Uterus (tissue), 4 donors: Measurements from ENCODE around the gene NMT1. TPM values are rescaled to one million over a fixed set of nuclear protein-coding genes. Genes with fewer than 3 reads are reported as not detected.
A peak's percentile ranks its signal among the peaks of the same experiment; 100 is the strongest.

Experiments used
- DNase-seq, 2 donors: peaks; one replicate each; pipeline ENCODE4 v3.0.0-alpha.2; 2019 to 2020
- H3K27ac ChIP-seq, 2 donors: fragments of 200-600 bp; sonication (generic); 1 replicate in 1 of 2; 2 replicates in 1 of 2; pipeline ENCODE4 v1.5.1; 2016 to 2018
- H3K27me3 ChIP-seq, 2 donors: fragments of 200-600 bp; sonication (generic); one replicate each; pipeline ENCODE4 v1.5.1; 2018 to 2019; ENCODE audit warnings: control low read depth in 1 of 2
- H3K36me3 ChIP-seq, 2 donors: fragments of 200-600 bp; sonication (generic); one replicate each; pipeline ENCODE4 v1.5.1; 2019; ENCODE audit warnings: control low read depth in 1 of 2
- H3K4me1 ChIP-seq, 2 donors: fragments of 200-600 bp; sonication (generic); one replicate each; pipeline ENCODE4 v1.5.1; 2018 to 2019; ENCODE audit warnings: control low read depth in 1 of 2
- H3K4me3 ChIP-seq, 2 donors: fragments of 200-600 bp; sonication (generic); 1 replicate in 1 of 2; 2 replicates in 1 of 2; pipeline ENCODE4 v1.5.1; 2018 to 2019; ENCODE audit warnings: mild to moderate bottlenecking in 1 of 2
- H3K9me3 ChIP-seq, 2 donors: fragments of 200-600 bp; sonication (generic); one replicate each; pipeline ENCODE4 v1.5.1; 2019; ENCODE audit warnings: control low read depth in 1 of 2
- CTCF ChIP-seq, 4 experiments: fragments of 200-600 bp in 2 of 4; fragments of 450-650 bp in 2 of 4; sonication (generic) in 2 of 4; IDR thresholded peaks; one replicate each; pipeline ENCODE4 v1.5.1; 2016 to 2019; ENCODE audit warnings: antibody characterized with exemption in 4 of 4, mild to moderate bottlenecking in 2 of 4, moderate library complexity in 1 of 4
- POLR2A ChIP-seq, 2 donors: fragments of 450-650 bp; IDR thresholded peaks; one replicate each; pipeline ENCODE4 v1.6.1; 2016; ENCODE audit warnings: antibody characterized with exemption in 2 of 2, mild to moderate bottlenecking in 1 of 2, moderate library complexity in 1 of 2
- intact Hi-C: fragments of 100-400 bp; cut with DNase I; formaldehyde crosslinking; loops from one replicate; pipeline ENCODE4 v1.15.1; 2023; ENCODE audit warnings: low total_unique reads
- total RNA-seq, 4 donors: library from RNA; depleted of rRNA in 3 of 4; stranded (reverse); fragments of >200 nt in 3 of 4; gene quantifications; one replicate each; pipeline versions ENCODE4 v1.1.0 to v1.2.4, GENCODE V29; 2014 to 2023
- donor health status: DM: yes; HTN: yes; CAD: no.

The NMT1 gene
- total RNA-seq, 4 donors from 2014 or later, result 25.6 to 115 (median 72.3) TPM

- Histone ChIP-seq H3K9me3 (no peaks in the 10 kb centered on the region), H3K36me3 (no peaks in the 10 kb centered on the region)
- intact Hi-C loops, result no loop called here
Measured at GRCh38 chr17:45073414-45074070, 12.4 kb downstream of the NMT1 start.

DNA sequence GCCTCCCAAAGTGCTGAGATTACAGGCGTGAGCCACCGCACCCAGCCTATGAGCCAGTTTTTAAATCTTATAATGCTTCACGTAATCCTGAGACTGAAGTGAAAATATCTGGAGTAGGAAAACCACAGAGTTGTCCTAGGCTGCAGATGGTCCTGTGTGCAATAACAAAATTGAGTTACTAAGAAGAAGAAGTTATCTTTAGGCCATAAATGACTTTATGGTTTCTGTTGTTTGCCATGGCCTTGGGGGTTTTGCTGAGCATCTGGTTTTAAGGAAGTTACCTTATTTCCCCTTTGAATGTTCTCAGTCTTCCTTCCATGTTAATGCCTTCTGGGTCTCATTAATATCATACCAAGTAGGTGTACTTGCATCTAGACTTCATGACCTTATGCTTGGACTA lies 16.5 kb downstream of the NMT1 start:
- TF ChIP-seq CTCF (IDR thresholded peaks at IDR 0.05) (no peak), POLR2A (IDR thresholded peaks at IDR 0.05) (no peak)
- no peak overlapping the region for H3K27ac ChIP-seq
- intact Hi-C loops, result no loop called here
- no peaks in the 10 kb centered on the region for H3K27me3 ChIP-seq
- no peaks in the 10 kb centered on the region for H3K36me3 ChIP-seq
- peaks cover 0 to 6% of the 10 kb centered on the region in 2 donors for H3K4me1 ChIP-seq
- H3K4me3 ChIP-seq, result no peak overlapping the region
- no peaks in the 10 kb centered on the region for H3K9me3 ChIP-seq
- no peak for DNase-seq

More at GRCh38 chr17:45073414-45074070, 12.4 kb downstream of the NMT1 start:
- no peak for TF ChIP-seq CTCF (IDR thresholded peaks at IDR 0.05)
- no peak for TF ChIP-seq POLR2A (IDR thresholded peaks at IDR 0.05)
- DNase-seq, result peak; percentile 41 to 48
- H3K27ac ChIP-seq, result peak overlapping the region; percentile 29 to 32
- H3K27me3 ChIP-seq, result no peaks in the 10 kb centered on the region
- peaks cover 0 to 6% of the 10 kb centered on the region in 2 donors for H3K4me1 ChIP-seq
- no peak overlapping the region for H3K4me3 ChIP-seq

- H3K4me1 ChIP-seq, result peaks cover 0 to 5% of the 10 kb centered on the region in 2 donors
- H3K36me3 ChIP-seq, result no peaks in the 10 kb centered on the region
- H3K9me3 ChIP-seq, result no peaks in the 10 kb centered on the region
- TF ChIP-seq CTCF (IDR thresholded peaks at IDR 0.05) (no peak), POLR2A (IDR thresholded peaks at IDR 0.05) (no peak)
- no peaks in the 10 kb centered on the region for H3K27me3 ChIP-seq
- intact Hi-C loops, result no loop called here
- H3K27ac ChIP-seq, result no peak overlapping the region
- no peak overlapping the region for H3K4me3 ChIP-seq
- no peak for DNase-seq
Measured at GRCh38 chr17:45081047-45081703, 20.1 kb downstream of the NMT1 start.

DNA sequence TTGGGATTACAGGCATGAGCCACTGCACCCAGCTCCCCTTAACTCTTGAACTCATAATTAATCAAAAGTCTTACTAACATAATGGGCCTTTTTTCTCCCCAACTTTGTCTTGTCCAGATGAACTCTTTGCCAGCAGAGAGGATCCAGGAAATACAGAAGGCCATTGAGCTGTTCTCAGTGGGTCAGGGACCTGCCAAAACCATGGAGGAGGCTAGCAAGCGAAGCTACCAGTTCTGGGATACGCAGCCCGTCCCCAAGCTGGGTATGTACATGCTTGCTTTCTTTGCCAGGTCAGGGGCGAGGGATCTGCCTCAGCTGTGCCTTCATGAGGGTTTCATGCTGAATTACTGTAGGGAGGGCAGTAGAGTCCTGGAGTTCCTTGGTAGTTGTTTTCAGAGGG lies 25.3 kb downstream of the NMT1 start:
- H3K4me1 ChIP-seq, result no peaks in the 10 kb centered on the region
- no peak overlapping the region for H3K4me3 ChIP-seq
- no peaks in the 10 kb centered on the region for H3K36me3 ChIP-seq
- TF ChIP-seq CTCF (IDR thresholded peaks at IDR 0.05), result no peak
- TF ChIP-seq POLR2A (IDR thresholded peaks at IDR 0.05), result no peak
- no peak overlapping the region for H3K27ac ChIP-seq
- intact Hi-C loops, result no loop called here
- H3K27me3 ChIP-seq, result no peaks in the 10 kb centered on the region
- H3K9me3 ChIP-seq, result no peaks in the 10 kb centered on the region
- DNase-seq, result no peak

GRCh38 chr17:45086865-45087503 lies 25.9 kb downstream of the NMT1 start:
- Histone ChIP-seq H3K36me3 (no peaks in the 10 kb centered on the region), H3K9me3 (no peaks in the 10 kb centered on the region), H3K27me3 (no peaks in the 10 kb centered on the region), H3K4me3 (no peak overlapping the region), H3K4me1 (no peaks in the 10 kb centered on the region), H3K27ac (no peak overlapping the region)
- DNase-seq, result no peak
- TF ChIP-seq CTCF (IDR thresholded peaks at IDR 0.05) (no peak), POLR2A (IDR thresholded peaks at IDR 0.05) (no peak)
- intact Hi-C loops, result no loop called here
